ENCODE data around the gene DENND1C. TPM values are rescaled to one million over a fixed set of nuclear protein-coding genes. Genes with fewer than 3 reads are reported as not detected.
"Not testable (repeated sequence)": the region's sequence is repeated elsewhere in the genome, so short reads cannot be mapped to it uniquely, and the experiment has no call there.

DENND1C gene
- total RNA-seq, 2 experiments from 2014 or later: 111 to 118 TPM

GRCh38 chr19:6433165-6433564 lies 48.4 kb downstream of the DENND1C start:
- ATAC-seq (ENCODE audit: poor library complexity) (no peak), DNase-seq (peak in 1 of 14 experiments; percentile 14)
- Histone ChIP-seq H3K4me3 (ENCODE audit: low read length) (no peak overlapping the region), H3K27ac (ENCODE audit: low read depth in 1 of 2, low read length in 2 of 2) (no peak overlapping the region), H3K27me3 (ENCODE audit: control insufficient read depth in 1 of 2, insufficient read depth in 2 of 2, low read length in 2 of 2) (no peaks in the 10 kb centered on the region), H3K9me3 (ENCODE audit: control insufficient read depth in 1 of 2, insufficient read depth in 1 of 2, low read length in 2 of 2) (no peaks in the 10 kb centered on the region), H3K4me1 (ENCODE audit: insufficient read depth, low read length) (peaks cover 5% of the 10 kb centered on the region), H3K36me3 (ENCODE audit: insufficient read depth, low read length) (no peaks in the 10 kb centered on the region)
- ChIA-PET CTCF (no interaction called here), POLR2A (no interaction called here)
- no peak for TF ChIP-seq CTCF (IDR thresholded peaks at IDR 0.05)
- Mint-ChIP-seq H3K27ac (no peak overlapping the region), H3K36me3 (ENCODE audit: low read depth) (no peaks in the 10 kb centered on the region), H3K4me1 (ENCODE audit: low read depth) (peaks cover 5% of the 10 kb centered on the region), H3K9me3 (no peaks in the 10 kb centered on the region), H3K4me3 (no peak overlapping the region), H3K27me3 (no peaks in the 10 kb centered on the region)
- intact Hi-C loops (cut with DNase I, micrococcal nuclease): no loop called here

- H3K4me1 ChIP-seq (ENCODE audit: insufficient read depth, low read length): peaks cover 5% of the 10 kb centered on the region
- H3K4me3 ChIP-seq (ENCODE audit: low read length): no peak overlapping the region
- intact Hi-C loops (cut with DNase I, micrococcal nuclease): no loop called here
- no peaks in the 10 kb centered on the region for H3K9me3 Mint-ChIP-seq
- H3K27me3 ChIP-seq (ENCODE audit: control insufficient read depth in 1 of 2, insufficient read depth in 2 of 2, low read length in 2 of 2): no peaks in the 10 kb centered on the region
- DNase-seq (no peak), ATAC-seq (ENCODE audit: poor library complexity) (no peak)
- H3K27ac ChIP-seq (ENCODE audit: low read depth in 1 of 2, low read length in 2 of 2): no peak overlapping the region
- H3K4me3 Mint-ChIP-seq: no peak overlapping the region
- ChIA-PET POLR2A (no interaction called here), CTCF (no interaction called here)
- H3K36me3 Mint-ChIP-seq (ENCODE audit: low read depth): no peaks in the 10 kb centered on the region
- no peaks in the 10 kb centered on the region for H3K27me3 Mint-ChIP-seq
- H3K27ac Mint-ChIP-seq: no peak overlapping the region
- H3K9me3 ChIP-seq (ENCODE audit: control insufficient read depth in 1 of 2, insufficient read depth in 1 of 2, low read length in 2 of 2): no peaks in the 10 kb centered on the region
- H3K36me3 ChIP-seq (ENCODE audit: insufficient read depth, low read length): no peaks in the 10 kb centered on the region
- no peak for TF ChIP-seq CTCF (IDR thresholded peaks at IDR 0.05)
- peaks cover 5% of the 10 kb centered on the region for H3K4me1 Mint-ChIP-seq (ENCODE audit: low read depth)
Observed at GRCh38 chr19:6431891-6432290, 49.7 kb downstream of the DENND1C start.

GRCh38 chr19:6429419-6430221 lies 52.0 kb downstream of the DENND1C start:
- no peak overlapping the region for H3K27ac ChIP-seq (ENCODE audit: low read depth in 1 of 2, low read length in 2 of 2)
- H3K9me3 Mint-ChIP-seq: no peaks in the 10 kb centered on the region
- ChIA-PET CTCF (no interaction called here), POLR2A (interaction anchor here (1.0 kb wide), 1 partner anchor 68 kb away, joined by 4 read pairs; the partner anchor contains the start of gene CLPP)
- H3K27ac Mint-ChIP-seq: no peak overlapping the region
- no peaks in the 10 kb centered on the region for H3K27me3 Mint-ChIP-seq
- intact Hi-C loops (cut with DNase I, micrococcal nuclease): no loop called here
- peaks cover 20% of the 10 kb centered on the region for H3K4me1 ChIP-seq (ENCODE audit: insufficient read depth, low read length)
- peaks cover 0 to 6% of the 10 kb centered on the region in 2 experiments for H3K9me3 ChIP-seq (ENCODE audit: control insufficient read depth in 1 of 2, insufficient read depth in 1 of 2, low read length in 2 of 2)
- peaks cover 18% of the 10 kb centered on the region for H3K4me1 Mint-ChIP-seq (ENCODE audit: low read depth)
- H3K27me3 ChIP-seq (ENCODE audit: control insufficient read depth in 1 of 2, insufficient read depth in 2 of 2, low read length in 2 of 2): no peaks in the 10 kb centered on the region
- peak in 1 of 14 experiments; percentile 21 for DNase-seq
- H3K36me3 ChIP-seq (ENCODE audit: insufficient read depth, low read length): no peaks in the 10 kb centered on the region
- H3K4me3 Mint-ChIP-seq: no peak overlapping the region
- no peak for TF ChIP-seq CTCF (IDR thresholded peaks at IDR 0.05)
- no peaks in the 10 kb centered on the region for H3K36me3 Mint-ChIP-seq (ENCODE audit: low read depth)
- no peak overlapping the region for H3K4me3 ChIP-seq (ENCODE audit: low read length)
- ATAC-seq (ENCODE audit: poor library complexity): no peak

DNA sequence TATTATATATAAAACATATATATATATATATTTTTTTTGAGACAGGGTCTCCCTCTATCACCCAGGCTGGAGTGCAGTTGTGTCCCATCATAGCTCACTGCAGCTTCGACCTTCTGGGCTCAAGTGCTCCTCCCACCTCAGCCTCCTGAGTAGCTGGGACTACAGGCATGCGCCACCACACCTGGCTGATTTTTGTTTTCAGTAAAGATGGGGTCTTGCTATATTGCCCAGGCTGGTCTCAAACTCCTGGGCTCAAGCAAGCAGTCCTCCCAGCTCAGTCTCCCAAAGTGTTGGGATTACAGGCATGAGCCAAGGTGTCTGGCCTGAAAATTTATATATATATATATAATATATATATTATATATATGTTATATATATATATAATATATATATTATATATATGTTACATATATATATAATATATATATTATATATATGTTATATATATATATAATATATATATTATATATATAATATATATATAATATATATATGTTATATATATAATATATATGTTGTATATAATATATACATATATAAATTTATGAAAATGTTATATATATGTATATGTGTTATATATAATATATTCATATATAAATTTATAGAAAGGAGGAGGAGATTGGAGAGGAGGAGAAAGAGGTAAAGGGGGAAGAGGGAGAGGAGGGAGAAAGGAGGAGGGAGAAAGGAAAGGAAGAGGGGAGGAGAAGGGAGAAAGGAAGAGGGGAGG lies 52.7 kb downstream of the DENND1C start:
- peaks cover 19% of the 10 kb centered on the region for H3K4me1 Mint-ChIP-seq (ENCODE audit: low read depth)
- H3K27ac ChIP-seq (ENCODE audit: low read depth in 1 of 2, low read length in 2 of 2); H3K4me3 ChIP-seq (ENCODE audit: low read length); H3K27ac Mint-ChIP-seq; H3K36me3 ChIP-seq (ENCODE audit: insufficient read depth, low read length); H3K27me3 Mint-ChIP-seq; H3K9me3 Mint-ChIP-seq; H3K27me3 ChIP-seq (ENCODE audit: control insufficient read depth in 1 of 2, insufficient read depth in 2 of 2, low read length in 2 of 2); CTCF ChIA-PET; H3K4me3 Mint-ChIP-seq; intact Hi-C loops (cut with DNase I, micrococcal nuclease); DNase-seq; ATAC-seq (ENCODE audit: poor library complexity); H3K36me3 Mint-ChIP-seq (ENCODE audit: low read depth); H3K9me3 ChIP-seq (ENCODE audit: control insufficient read depth in 1 of 2, insufficient read depth in 1 of 2, low read length in 2 of 2): not testable (repeated sequence)
- POLR2A ChIA-PET: interaction anchor here (1.0 kb wide), 1 partner anchor 68 kb away, joined by 4 read pairs; the partner anchor contains the start of gene CLPP
- peaks cover 22% of the 10 kb centered on the region for H3K4me1 ChIP-seq (ENCODE audit: insufficient read depth, low read length)

Data from CD4-positive, alpha-beta T cell (primary cell).